ENCODE data around the gene LHX4.

GRCh38 chr1:180201451-180202200 is 28.4 kb upstream of the LHX4 start:
- TF ChIP-seq SMARCE1 (IDR thresholded peaks at IDR 0.05; ENCODE audit: borderline replicate concordance), result no peak
- TF ChIP-seq MAZ (IDR thresholded peaks at IDR 0.05; ENCODE audit: borderline replicate concordance, low read depth, low read length), result no peak
- TF ChIP-seq MAZ (CRISPR knock-in tag; IDR thresholded peaks at IDR 0.05; ENCODE audit: low read depth), result no peak
- TF ChIP-seq NFE2L2 (IDR thresholded peaks at IDR 0.05; ENCODE audit: low read length), result no peak
- no peak for TF ChIP-seq FOXJ3 (CRISPR knock-in tag; IDR thresholded peaks at IDR 0.05; ENCODE audit: borderline replicate concordance)
- no peak for TF ChIP-seq ZBTB40 (IDR thresholded peaks at IDR 0.05)
- TF ChIP-seq ZBTB40 (CRISPR knock-in tag; IDR thresholded peaks at IDR 0.05), result no peak
- TF ChIP-seq BRCA1 (CRISPR knock-in tag; IDR thresholded peaks at IDR 0.05), result no peak
- TF ChIP-seq ZNF256 (CRISPR knock-in tag; conservative IDR thresholded peaks at IDR 0.05), result no peak
- TF ChIP-seq ZNF660 (CRISPR knock-in tag; IDR thresholded peaks at IDR 0.05; ENCODE audit: borderline replicate concordance, low read depth), result no peak
- TF ChIP-seq CTCF (CRISPR knock-in tag; IDR thresholded peaks at IDR 0.05), result no peak
- no peak for TF ChIP-seq MTA3 (CRISPR knock-in tag; IDR thresholded peaks at IDR 0.05)
- TF ChIP-seq ZBTB25 (CRISPR knock-in tag; IDR thresholded peaks at IDR 0.05), result no peak
- TF ChIP-seq RFX5 (IDR thresholded peaks at IDR 0.05; ENCODE audit: low read depth, low read length), result no peak
- TF ChIP-seq KAT2B (IDR thresholded peaks at IDR 0.05; ENCODE audit: borderline replicate concordance, low read depth, low read length), result no peak
- TF ChIP-seq ZNF431 (CRISPR knock-in tag; IDR thresholded peaks at IDR 0.05; ENCODE audit: borderline replicate concordance, low read depth), result no peak
